Panc1 (cell line): ENCODE results near the gene SLC9A9. TPM values are rescaled to one million over a fixed set of nuclear protein-coding genes. Genes with fewer than 3 reads are reported as not detected.
"Not testable (repeated sequence)": the region's sequence is repeated elsewhere in the genome, so short reads cannot be mapped to it uniquely, and the experiment has no call there.

Experiments
- ATAC-seq: fragments of 200-7000 bp; cut with Tn5 transposase; 2 replicates; pipeline ENCODE4 v1.9.1; 2020; ENCODE audit warnings: mild to moderate bottlenecking, moderate library complexity
- BruUV-seq: library from RNA; stranded (reverse); fragments of 400-500 nt; replicated peaks from 2 replicates; lab custom pipeline; 2021; lab: Mats Ljungman, UMichigan
- CTCF ChIA-PET: fragments of 300-600 bp; sonication (Branson Sonifier 250); formaldehyde crosslinking; loops from one replicate; lab custom pipeline; 2022; ENCODE audit warnings: antibody characterized with exemption; lab: Charles Lee
- POLR2A ChIA-PET: fragments of 300-600 bp; sonication (Branson Sonifier 250); formaldehyde crosslinking; loops from one replicate; lab custom pipeline; 2022; ENCODE audit warnings: antibody characterized with exemption; lab: Charles Lee
- DNase-seq: peaks from one replicate; pipeline ENCODE4 v3.0.0-alpha.2; 2010; ENCODE audit warnings: low read depth, low spot score
- H3K27ac ChIP-seq: 2 replicates; pipeline ENCODE4 v1.5.1; 2011; ENCODE audit warnings: mild to moderate bottlenecking, low read length, inconsistent platforms
- H3K27me3 ChIP-seq: fragments of 200-500 bp; sonication (Bioruptor generic); 2 replicates; pipeline ENCODE4 v1.6.0; 2014; ENCODE audit warnings: low read length, inconsistent platforms; ENCODE audit not compliant: control insufficient read depth, insufficient read depth
- H3K36me3 ChIP-seq: fragments of 200-500 bp; sonication (Bioruptor generic); 2 replicates; pipeline ENCODE4 v1.5.1; 2014; ENCODE audit warnings: inconsistent platforms, mild to moderate bottlenecking, low read length, moderate library complexity; ENCODE audit not compliant: control insufficient read depth, insufficient read depth
- H3K4me1 ChIP-seq: 2 replicates; pipeline ENCODE4 v1.5.1; 2011; ENCODE audit warnings: inconsistent platforms, mild to moderate bottlenecking, low read length, moderate library complexity; ENCODE audit not compliant: control insufficient read depth, insufficient read depth
- H3K4me3 ChIP-seq, 2 experiments: 2 replicates each; pipeline ENCODE4 v1.5.1; 2011 to 2012; ENCODE audit warnings: low read depth in 2 of 2, low read length in 2 of 2, mild to moderate bottlenecking in 2 of 2, inconsistent platforms in 1 of 2, moderate library complexity in 1 of 2
- H3K9me3 ChIP-seq: fragments of 200-500 bp; sonication (Bioruptor generic); 2 replicates; pipeline ENCODE4 v1.5.1; 2014; ENCODE audit warnings: low read depth, mild to moderate bottlenecking, inconsistent platforms, low read length, moderate library complexity; ENCODE audit not compliant: control insufficient read depth, insufficient read depth
- CTCF ChIP-seq: fragments of 450-650 bp; IDR thresholded peaks from 2 replicates; pipeline ENCODE4 v1.5.1; 2017; ENCODE audit warnings: mild to moderate bottlenecking
- POLR2AphosphoS5 ChIP-seq: IDR thresholded peaks from 2 replicates; pipeline ENCODE4 v1.6.1; 2012; ENCODE audit warnings: mild to moderate bottlenecking, low read depth, low read length, moderate library complexity
- SIN3A ChIP-seq: IDR thresholded peaks from 2 replicates; pipeline ENCODE4 v1.6.1; 2012; ENCODE audit warnings: low read depth, mild to moderate bottlenecking, low read length, moderate library complexity, borderline replicate concordance; ENCODE audit not compliant: insufficient read depth
- TCF7L2 ChIP-seq: IDR thresholded peaks from 2 replicates; pipeline ENCODE4 v1.6.1; 2011; ENCODE audit warnings: mild to moderate bottlenecking, low read depth, low read length, inconsistent platforms
- in situ Hi-C: cut with HindIII; loops from 2 replicates; pipeline ENCODE4 v1.10.0; 2016; ENCODE audit warnings: low sequenced_read_pairs, low pct_unique_long_range_greater_than_20kb
- intact Hi-C: fragments of 100-400 bp; cut with micrococcal nuclease; formaldehyde crosslinking; loops from one replicate; pipeline ENCODE4 v1.10.0; 2022; ENCODE audit not compliant: unreplicated experiment
- total RNA-seq: library from RNA; stranded (reverse); gene quantifications from one replicate; pipeline ENCODE4 v1.2.1, GENCODE V29; 2021; ENCODE audit not compliant: unreplicated experiment
- TF ChIP-seq, protein P1 (sequence below), 2 experiments: IDR thresholded peaks; 2 replicates each; pipeline ENCODE4 v1.6.1; 2011 to 2012; ENCODE audit warnings: low read depth in 2 of 2, control low read depth in 1 of 2, low read length in 1 of 2, mild to moderate bottlenecking in 1 of 2, moderate library complexity in 1 of 2; ENCODE audit not compliant: insufficient read depth in 1 of 2

The SLC9A9 gene
- total RNA-seq, 1 experiment from 2014 or later = not detected

DNA sequence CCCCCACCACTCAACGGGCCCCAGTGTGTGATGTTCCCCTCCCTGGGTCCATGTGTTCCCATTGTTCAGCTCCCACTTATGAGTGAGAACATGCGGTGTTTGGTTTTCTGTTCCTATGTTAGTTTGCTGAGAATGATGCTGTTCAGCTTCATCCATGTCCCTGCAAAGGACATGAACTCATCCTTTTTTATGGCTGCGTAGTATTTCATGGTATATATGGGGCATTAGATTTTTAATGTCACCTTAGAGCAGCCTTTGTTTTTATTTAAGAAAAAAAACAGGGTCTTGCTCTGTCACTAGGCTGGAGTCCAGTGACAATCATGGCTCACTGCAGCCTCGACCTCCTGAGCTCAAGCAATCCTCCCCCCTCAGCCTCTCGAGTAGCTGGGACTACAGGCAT, 568.7 kb downstream of the SLC9A9 start:
- in situ Hi-C loops, POLR2A ChIA-PET, H3K27ac ChIP-seq, intact Hi-C loops, DNase-seq, CTCF ChIA-PET, H3K9me3 ChIP-seq, BruUV-seq, H3K4me1 ChIP-seq, H3K27me3 ChIP-seq, H3K36me3 ChIP-seq, ATAC-seq, H3K4me3 ChIP-seq: not testable (repeated sequence)

GRCh38 chr3:143278721-143279120, 569.5 kb downstream of the SLC9A9 start:
- intact Hi-C loops (no loop called here), in situ Hi-C loops (no loop called here)
- ATAC-seq (no peak), DNase-seq (no peak)
- Histone ChIP-seq H3K27ac (no peak overlapping the region), H3K36me3 (no peaks in the 10 kb centered on the region), H3K9me3 (no peaks in the 10 kb centered on the region), H3K27me3 (0 out of 2 replicates have a peak, but pooled peaks cover 4% of the 10 kb centered on the region), H3K4me3 (no peak overlapping the region), H3K4me1 (no peaks in the 10 kb centered on the region)
- no peak for TF ChIP-seq SIN3A
- TF ChIP-seq TCF7L2 = no peak
- no peak for TF ChIP-seq CTCF
- TF ChIP-seq, protein P1, sequence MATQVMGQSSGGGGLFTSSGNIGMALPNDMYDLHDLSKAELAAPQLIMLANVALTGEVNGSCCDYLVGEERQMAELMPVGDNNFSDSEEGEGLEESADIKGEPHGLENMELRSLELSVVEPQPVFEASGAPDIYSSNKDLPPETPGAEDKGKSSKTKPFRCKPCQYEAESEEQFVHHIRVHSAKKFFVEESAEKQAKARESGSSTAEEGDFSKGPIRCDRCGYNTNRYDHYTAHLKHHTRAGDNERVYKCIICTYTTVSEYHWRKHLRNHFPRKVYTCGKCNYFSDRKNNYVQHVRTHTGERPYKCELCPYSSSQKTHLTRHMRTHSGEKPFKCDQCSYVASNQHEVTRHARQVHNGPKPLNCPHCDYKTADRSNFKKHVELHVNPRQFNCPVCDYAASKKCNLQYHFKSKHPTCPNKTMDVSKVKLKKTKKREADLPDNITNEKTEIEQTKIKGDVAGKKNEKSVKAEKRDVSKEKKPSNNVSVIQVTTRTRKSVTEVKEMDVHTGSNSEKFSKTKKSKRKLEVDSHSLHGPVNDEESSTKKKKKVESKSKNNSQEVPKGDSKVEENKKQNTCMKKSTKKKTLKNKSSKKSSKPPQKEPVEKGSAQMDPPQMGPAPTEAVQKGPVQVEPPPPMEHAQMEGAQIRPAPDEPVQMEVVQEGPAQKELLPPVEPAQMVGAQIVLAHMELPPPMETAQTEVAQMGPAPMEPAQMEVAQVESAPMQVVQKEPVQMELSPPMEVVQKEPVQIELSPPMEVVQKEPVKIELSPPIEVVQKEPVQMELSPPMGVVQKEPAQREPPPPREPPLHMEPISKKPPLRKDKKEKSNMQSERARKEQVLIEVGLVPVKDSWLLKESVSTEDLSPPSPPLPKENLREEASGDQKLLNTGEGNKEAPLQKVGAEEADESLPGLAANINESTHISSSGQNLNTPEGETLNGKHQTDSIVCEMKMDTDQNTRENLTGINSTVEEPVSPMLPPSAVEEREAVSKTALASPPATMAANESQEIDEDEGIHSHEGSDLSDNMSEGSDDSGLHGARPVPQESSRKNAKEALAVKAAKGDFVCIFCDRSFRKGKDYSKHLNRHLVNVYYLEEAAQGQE (IDR thresholded peaks at IDR 0.05; ENCODE audit: insufficient read depth in 1 of 2, low read depth in 2 of 2, low read length in 1 of 2) = no peak
- TF ChIP-seq POLR2AphosphoS5 = no peak
- ChIA-PET POLR2A (no interaction called here), CTCF (no interaction called here)
- BruUV-seq = no TSS peak

DNA sequence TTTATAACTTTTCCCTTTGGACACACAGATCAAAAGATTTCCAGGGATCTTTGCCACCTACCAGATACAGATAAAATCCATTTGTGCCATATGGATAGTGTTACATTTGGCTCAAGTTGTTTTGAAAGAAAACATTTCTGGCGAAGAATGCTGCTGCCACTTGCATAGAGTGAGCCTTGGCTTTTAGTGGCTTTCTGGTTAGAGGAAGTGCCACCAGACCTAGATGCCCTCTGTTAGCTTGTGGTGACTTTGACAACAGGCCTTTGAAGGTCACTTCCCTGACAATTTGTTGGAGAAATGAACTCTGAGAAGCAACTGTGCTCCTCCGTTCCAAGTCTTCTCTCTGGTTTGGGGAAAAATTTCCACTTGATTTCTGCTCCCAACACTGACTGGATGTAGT, 570.7 kb downstream of the SLC9A9 start:
- Histone ChIP-seq H3K36me3 (no peaks in the 10 kb centered on the region), H3K4me1 (no peaks in the 10 kb centered on the region), H3K4me3 (no peak overlapping the region), H3K27me3 (0 out of 2 replicates have a peak, but pooled peaks cover 4% of the 10 kb centered on the region), H3K27ac (no peak overlapping the region), H3K9me3 (no peaks in the 10 kb centered on the region)
- CTCF ChIA-PET = no interaction called here
- DNase-seq (no peak), ATAC-seq (no peak)
- BruUV-seq = no TSS peak
- intact Hi-C loops (no loop called here), in situ Hi-C loops (no loop called here)
- TF ChIP-seq POLR2AphosphoS5 (no peak), CTCF (no peak), SIN3A (no peak), TCF7L2 (no peak)
- TF ChIP-seq, protein P1 (IDR thresholded peaks at IDR 0.05; ENCODE audit: insufficient read depth in 1 of 2, low read depth in 2 of 2, low read length in 1 of 2) = no peak
- POLR2A ChIA-PET = no interaction called here
